Mesothelial cell of epicardium (in vitro differentiated cells): Measurements from ENCODE around the gene KCNT1. TPM values are rescaled to one million over a fixed set of nuclear protein-coding genes. Genes with fewer than 3 reads are reported as not detected.

Experiments used
- DNase-seq, 2 experiments: peaks; one replicate each; pipeline ENCODE4 v3.0.0; 2021; ENCODE audit warnings: low spot score in 2 of 2; ENCODE audit not compliant: unreplicated experiment in 2 of 2
- H3K27ac Mint-ChIP-seq: 2 replicates; pipeline ENCODE4 v1.8.0; 2021; ENCODE audit warnings: mixed read lengths
- H3K27me3 Mint-ChIP-seq: 2 replicates; pipeline ENCODE4 v1.8.0; 2021; ENCODE audit warnings: low read depth, mixed read lengths
- H3K36me3 Mint-ChIP-seq: 2 replicates; pipeline ENCODE4 v1.8.0; 2021; ENCODE audit warnings: mixed read lengths
- H3K4me1 Mint-ChIP-seq: 2 replicates; pipeline ENCODE4 v1.8.0; 2021; ENCODE audit warnings: mixed read lengths
- H3K4me3 Mint-ChIP-seq: 2 replicates; pipeline ENCODE4 v1.8.0; 2021; ENCODE audit warnings: mild to moderate bottlenecking, moderate library complexity, mixed read lengths
- H3K9me3 Mint-ChIP-seq: 2 replicates; pipeline ENCODE4 v1.8.0; 2021; ENCODE audit warnings: mixed read lengths
- CTCF ChIP-seq: fragments of 200-600 bp; sonication (generic); IDR thresholded peaks from one replicate; pipeline ENCODE4 v1.5.0; 2021; ENCODE audit warnings: antibody characterized with exemption; ENCODE audit not compliant: unreplicated experiment
- total RNA-seq: library from RNA; stranded (reverse); gene quantifications from 3 replicates; pipeline ENCODE4 v1.2.1, GENCODE V29; 2021

KCNT1 gene
- total RNA-seq, 1 donor from 2014 or later = not detected

- no peak overlapping the region for H3K4me3 Mint-ChIP-seq
- peaks cover 3% of the 10 kb centered on the region for H3K4me1 Mint-ChIP-seq
- DNase-seq = no peak
- TF ChIP-seq CTCF = no peak
- peaks cover 45% of the 10 kb centered on the region for H3K36me3 Mint-ChIP-seq
- H3K27ac Mint-ChIP-seq = no peak overlapping the region
- H3K27me3 Mint-ChIP-seq = no peaks in the 10 kb centered on the region
- H3K9me3 Mint-ChIP-seq = peaks cover 16% of the 10 kb centered on the region
Observed at GRCh38 chr9:135830496-135830895, 128.5 kb downstream of the KCNT1 start.

- no peak for DNase-seq
- Mint-ChIP-seq H3K27me3 (no peaks in the 10 kb centered on the region), H3K9me3 (peaks cover 8% of the 10 kb centered on the region), H3K4me3 (no peak overlapping the region), H3K4me1 (peaks cover 3% of the 10 kb centered on the region), H3K27ac (no peak overlapping the region), H3K36me3 (peaks cover 27% of the 10 kb centered on the region)
- TF ChIP-seq CTCF = no peak
Observed at GRCh38 chr9:135833864-135834263, 131.9 kb downstream of the KCNT1 start.

- no peak for TF ChIP-seq CTCF
- Mint-ChIP-seq H3K4me3 (no peak overlapping the region), H3K4me1 (peaks cover 3% of the 10 kb centered on the region), H3K27me3 (no peaks in the 10 kb centered on the region), H3K27ac (no peak overlapping the region), H3K9me3 (peaks cover 4% of the 10 kb centered on the region), H3K36me3 (peaks cover 18% of the 10 kb centered on the region)
- no peak for DNase-seq
Observed at GRCh38 chr9:135835131-135835530, 133.1 kb downstream of the KCNT1 start.

- H3K4me1 Mint-ChIP-seq = no peaks in the 10 kb centered on the region
- no peak for TF ChIP-seq CTCF
- peaks cover 19% of the 10 kb centered on the region for H3K36me3 Mint-ChIP-seq
- no peak overlapping the region for H3K4me3 Mint-ChIP-seq
- no peak overlapping the region for H3K27ac Mint-ChIP-seq
- no peak for DNase-seq
- H3K27me3 Mint-ChIP-seq = no peaks in the 10 kb centered on the region
- peaks cover 11% of the 10 kb centered on the region for H3K9me3 Mint-ChIP-seq
Observed at GRCh38 chr9:135839516-135839915, 137.5 kb downstream of the KCNT1 start.

- no peak overlapping the region for H3K4me3 Mint-ChIP-seq
- H3K27ac Mint-ChIP-seq = no peak overlapping the region
- no peaks in the 10 kb centered on the region for H3K4me1 Mint-ChIP-seq
- no peak for DNase-seq
- no peaks in the 10 kb centered on the region for H3K27me3 Mint-ChIP-seq
- no peak for TF ChIP-seq CTCF
- peaks cover 17% of the 10 kb centered on the region for H3K9me3 Mint-ChIP-seq
- peaks cover 25% of the 10 kb centered on the region for H3K36me3 Mint-ChIP-seq
Observed at GRCh38 chr9:135840107-135840506, 138.1 kb downstream of the KCNT1 start.

- Mint-ChIP-seq H3K9me3 (peaks cover 21% of the 10 kb centered on the region), H3K4me3 (no peak overlapping the region), H3K27ac (no peak overlapping the region), H3K36me3 (peaks cover 29% of the 10 kb centered on the region), H3K27me3 (no peaks in the 10 kb centered on the region), H3K4me1 (no peaks in the 10 kb centered on the region)
- TF ChIP-seq CTCF = no peak
- DNase-seq = no peak
Observed at GRCh38 chr9:135840539-135840938, 138.6 kb downstream of the KCNT1 start.
